NT2/D1 (cell line): ENCODE measurements around the gene PDE5A.

Experiments used
- DNase-seq: peaks from one replicate; pipeline ENCODE4 v3.0.0-alpha.2; 2011; ENCODE audit warnings: low read depth, low spot score
- H3K27me3 ChIP-seq: 2 replicates; pipeline ENCODE4 v1.6.0; 2011; ENCODE audit warnings: mild to moderate bottlenecking; ENCODE audit not compliant: insufficient read length, insufficient read depth
- H3K36me3 ChIP-seq: 2 replicates; pipeline ENCODE4 v1.6.1; 2011; ENCODE audit warnings: mild to moderate bottlenecking, low read length, mixed read lengths; ENCODE audit not compliant: insufficient read depth, insufficient read length
- H3K4me1 ChIP-seq: 2 replicates; pipeline ENCODE4 v1.5.1; 2011; ENCODE audit not compliant: insufficient read depth, insufficient read length
- H3K4me3 ChIP-seq: 2 replicates; pipeline ENCODE4 v1.5.1; 2011; ENCODE audit warnings: low read depth; ENCODE audit not compliant: insufficient read length
- H3K9ac ChIP-seq: 2 replicates; pipeline ENCODE4 v1.6.0; 2011; ENCODE audit warnings: low read depth; ENCODE audit not compliant: insufficient read length
- H3K9me3 ChIP-seq: 2 replicates; pipeline ENCODE4 v1.5.1; 2011; ENCODE audit warnings: mild to moderate bottlenecking, low read length; ENCODE audit not compliant: insufficient read depth
- SUZ12 ChIP-seq: IDR thresholded peaks from 2 replicates; pipeline ENCODE4 v1.6.1; 2011; ENCODE audit not compliant: insufficient read length, insufficient read depth; ENCODE audit errors: extremely low read depth
- YY1 ChIP-seq: IDR thresholded peaks from 2 replicates; pipeline ENCODE4 v1.6.1; 2011; ENCODE audit not compliant: insufficient read length, insufficient read depth
- ZNF274 ChIP-seq: IDR thresholded peaks from 2 replicates; pipeline ENCODE4 v1.6.1; 2011; ENCODE audit warnings: mild to moderate bottlenecking, low read depth, low read length

The PDE5A gene

GRCh38 chr4:119628281-119629141 is at the start of gene PDE5A:
PDE5A (minus strand) TSS chr4:119628804; CDS start chr4:119628671, 133 bp downstream.
- peak within 1 kb of the TSS; percentile 79 for H3K9ac ChIP-seq
- H3K4me3 ChIP-seq, result peak within 1 kb of the TSS; percentile 77
- peak; percentile 66 for DNase-seq
- H3K4me1 ChIP-seq, result no peaks in the 10 kb centered on the region
- peaks cover 15% of the 10 kb centered on the region for H3K27me3 ChIP-seq
- TF ChIP-seq YY1 (no peak), SUZ12 (no peak), ZNF274 (no peak)
- H3K36me3 ChIP-seq, result no peaks in the 10 kb centered on the region
- no peaks in the 10 kb centered on the region for H3K9me3 ChIP-seq

DNA sequence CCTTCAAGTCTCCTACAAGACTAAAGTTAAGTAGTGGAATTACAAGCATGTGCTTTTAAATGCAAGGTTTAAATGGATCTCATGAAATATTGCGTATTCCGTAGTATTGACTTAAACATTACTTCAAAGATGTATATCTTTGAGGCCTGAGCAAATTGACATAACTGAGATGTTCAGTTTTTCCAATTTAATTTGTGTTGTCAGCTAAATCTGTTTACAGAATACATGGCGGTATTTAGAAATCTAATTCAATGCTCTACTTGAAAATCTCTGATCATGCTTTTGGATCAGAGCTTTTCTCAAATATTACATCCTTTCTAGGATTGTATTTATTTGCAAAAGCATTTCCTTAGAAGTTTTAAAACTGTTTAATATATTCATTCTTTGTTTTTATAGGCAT is 47.5 kb upstream of the PDE5A start:
- Histone ChIP-seq H3K27me3 (no peaks in the 10 kb centered on the region), H3K4me1 (no peaks in the 10 kb centered on the region), H3K9ac (no peak overlapping the region), H3K36me3 (no peaks in the 10 kb centered on the region), H3K9me3 (no peaks in the 10 kb centered on the region), H3K4me3 (no peak overlapping the region)
- no peak for DNase-seq
- TF ChIP-seq YY1 (no peak), SUZ12 (no peak), ZNF274 (no peak)

DNA sequence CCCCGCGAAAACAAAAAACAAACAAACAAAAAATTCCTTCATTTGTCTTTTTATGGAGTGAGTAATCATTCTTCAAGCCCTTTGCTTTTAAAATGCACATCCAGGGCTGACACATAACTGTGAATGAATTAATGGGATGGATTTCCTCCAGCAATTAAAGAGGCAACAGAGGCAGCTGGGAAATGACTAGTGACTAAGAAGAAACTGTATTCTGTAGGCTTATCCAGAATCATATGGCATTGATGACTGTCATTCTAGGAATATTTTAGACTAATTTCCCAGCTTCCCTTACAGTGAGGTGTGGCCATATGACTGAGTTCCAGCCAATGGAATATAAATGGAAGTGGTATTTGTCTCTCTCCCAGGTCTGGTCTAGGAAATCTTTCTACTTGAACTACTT is 46.8 kb upstream of the PDE5A start:
- no peak overlapping the region for H3K4me3 ChIP-seq
- H3K9ac ChIP-seq, result no peak overlapping the region
- no peaks in the 10 kb centered on the region for H3K9me3 ChIP-seq
- DNase-seq, result no peak
- no peaks in the 10 kb centered on the region for H3K4me1 ChIP-seq
- H3K27me3 ChIP-seq, result no peaks in the 10 kb centered on the region
- no peaks in the 10 kb centered on the region for H3K36me3 ChIP-seq
- no peak for TF ChIP-seq SUZ12
- no peak for TF ChIP-seq YY1
- no peak for TF ChIP-seq ZNF274

GRCh38 chr4:119672938-119673337 is 44.3 kb upstream of the PDE5A start:
- H3K4me1 ChIP-seq, result no peaks in the 10 kb centered on the region
- no peaks in the 10 kb centered on the region for H3K9me3 ChIP-seq
- H3K9ac ChIP-seq, result no peak overlapping the region
- DNase-seq, result no peak
- H3K27me3 ChIP-seq, result no peaks in the 10 kb centered on the region
- no peak overlapping the region for H3K4me3 ChIP-seq
- no peak for TF ChIP-seq YY1
- no peak for TF ChIP-seq ZNF274
- no peak for TF ChIP-seq SUZ12
- no peaks in the 10 kb centered on the region for H3K36me3 ChIP-seq

GRCh38 chr4:119672086-119672485 is 43.5 kb upstream of the PDE5A start:
- Histone ChIP-seq H3K9ac (no peak overlapping the region), H3K4me1 (no peaks in the 10 kb centered on the region), H3K27me3 (no peaks in the 10 kb centered on the region), H3K36me3 (no peaks in the 10 kb centered on the region), H3K4me3 (no peak overlapping the region), H3K9me3 (no peaks in the 10 kb centered on the region)
- DNase-seq, result no peak
- no peak for TF ChIP-seq ZNF274
- no peak for TF ChIP-seq YY1
- TF ChIP-seq SUZ12, result no peak

DNA sequence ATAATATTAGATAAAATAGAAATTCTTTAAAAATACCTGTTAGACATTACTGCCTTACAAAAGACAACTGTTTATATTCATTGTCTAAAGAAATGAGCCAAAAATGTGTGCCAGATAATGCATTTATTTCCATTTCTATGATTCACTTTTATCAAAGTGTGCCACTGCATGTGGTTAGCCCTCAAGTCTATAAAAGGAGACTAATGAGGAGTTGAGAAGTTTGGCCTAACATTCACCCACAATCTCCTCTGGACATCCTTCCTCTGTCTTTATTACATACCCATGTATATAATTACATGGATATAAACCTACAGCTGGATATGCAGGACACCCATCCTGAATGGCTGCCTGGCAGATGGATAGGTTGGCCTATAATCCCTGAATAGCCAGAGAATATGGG is 42.6 kb upstream of the PDE5A start:
- Histone ChIP-seq H3K9ac (no peak overlapping the region), H3K4me1 (no peaks in the 10 kb centered on the region), H3K4me3 (no peak overlapping the region), H3K36me3 (no peaks in the 10 kb centered on the region), H3K27me3 (no peaks in the 10 kb centered on the region), H3K9me3 (no peaks in the 10 kb centered on the region)
- no peak for TF ChIP-seq ZNF274
- no peak for TF ChIP-seq SUZ12
- TF ChIP-seq YY1, result no peak
- DNase-seq, result no peak

- Histone ChIP-seq H3K27me3 (no peaks in the 10 kb centered on the region), H3K4me3 (no peak overlapping the region), H3K4me1 (no peaks in the 10 kb centered on the region), H3K36me3 (no peaks in the 10 kb centered on the region), H3K9ac (no peak overlapping the region), H3K9me3 (no peaks in the 10 kb centered on the region)
- TF ChIP-seq YY1 (no peak), SUZ12 (no peak), ZNF274 (no peak)
- DNase-seq, result no peak
Measured at GRCh38 chr4:119667802-119668201, 39.2 kb upstream of the PDE5A start.
